ENCODE measurements around the gene TJP1. TPM values are rescaled to one million over a fixed set of nuclear protein-coding genes. Genes with fewer than 3 reads are reported as not detected.
"Not testable (repeated sequence)": the region's sequence is repeated elsewhere in the genome, so short reads cannot be mapped to it uniquely, and the experiment has no call there.

Gene TJP1
- total and polyA plus RNA-seq, 9 of the 15 experiments (the other 6 are each of a cell fraction or from before 2014, with no cell fraction given) = 9.1 to 39.3 (median 28.0) TPM

GRCh38 chr15:29676374-29676960 lies 145.8 kb downstream of the TJP1 start:
- Histone ChIP-seq H3K4me1 (replicated peaks in 1 of 2; ENCODE audit: control insufficient read depth in 2 of 2, insufficient read depth in 2 of 2, low read length in 2 of 2) (peaks cover 17 to 24% of the 10 kb centered on the region in 2 experiments), H3K27me3 (ENCODE audit: control insufficient read depth in 2 of 2, insufficient read depth in 2 of 2, low read length in 2 of 2) (peaks cover 8 to 22% of the 10 kb centered on the region in 2 experiments; a peak in 3 of 5 replicates)
- BruUV-seq (replicated peaks); CTCF ChIA-PET (ENCODE audit: low intra/inter-chr PET ratio); H3K36me3 ChIP-seq (ENCODE audit: control insufficient read depth, insufficient read depth, low read length); H3K79me2 ChIP-seq (ENCODE audit: control insufficient read depth, insufficient read depth, low read length); FAIRE-seq; H3K4me2 ChIP-seq (ENCODE audit: insufficient read depth, low read length); H3K9me3 ChIP-seq (replicated peaks; ENCODE audit: control insufficient read depth, insufficient read depth, low read depth, low read length); H4K20me1 ChIP-seq (replicated peaks; ENCODE audit: control insufficient read depth, insufficient read depth, low read length); in situ Hi-C loops (cut with MboI); H3K27ac ChIP-seq (ENCODE audit: extremely low read depth, low read depth, low read length); H3K9ac ChIP-seq (ENCODE audit: insufficient read depth in 1 of 2, low read depth in 2 of 2, low read length in 2 of 2); H3K9me1 ChIP-seq (ENCODE audit: control insufficient read depth, insufficient read depth, low read length); H2AFZ ChIP-seq (ENCODE audit: low read depth, low read length); intact Hi-C loops (cut with micrococcal nuclease); H3K4me3 ChIP-seq; ATAC-seq; DNase-seq (ENCODE audit: extremely low read depth in 1 of 4, low spot score in 3 of 4): not testable (repeated sequence)
- 0 out of 2 replicates have a peak, but pooled peaks have one; percentile 19 for TF ChIP-seq FOSL1 (tag; conservative IDR thresholded peaks at IDR 0.05)
- TF ChIP-seq, protein P1, sequence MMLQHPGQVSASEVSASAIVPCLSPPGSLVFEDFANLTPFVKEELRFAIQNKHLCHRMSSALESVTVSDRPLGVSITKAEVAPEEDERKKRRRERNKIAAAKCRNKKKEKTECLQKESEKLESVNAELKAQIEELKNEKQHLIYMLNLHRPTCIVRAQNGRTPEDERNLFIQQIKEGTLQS (IDR thresholded peaks at IDR 0.05) = peak; percentile 46; the same call in 1 of the 2 replicates
- TF ChIP-seq, protein P1 (CRISPR knock-in tag; conservative IDR thresholded peaks at IDR 0.05) = not testable (repeated sequence)
- peak; percentile 80 for TF ChIP-seq ZNF121 (CRISPR knock-in tag; conservative IDR thresholded peaks at IDR 0.05)
- POLR2A ChIA-PET = interaction anchor here (0.6 kb wide), 1 partner anchor 344 kb away, joined by 3 read pairs; no protein-coding TSS in a partner anchor
- WGBS (ENCODE audit: insufficient coverage, low coverage, missing lambda C conversion rate) = 20% methylated on average over 13 of the region's 13 CpGs
